SK-N-SH (cell line): ENCODE results near the gene PITHD1. TPM values are rescaled to one million over a fixed set of nuclear protein-coding genes. Genes with fewer than 3 reads are reported as not detected.

Experiments used
- CTCF ChIA-PET: fragments of 300-600, 350-600 bp; formaldehyde crosslinking; extraction: SDS; loops from one replicate; lab custom pipeline; 2021; lab: Yijun Ruan, JAX
- POLR2A ChIA-PET: fragments of 350-600 bp; sonication (Branson Sonifier 250); formaldehyde crosslinking; extraction: SDS; loops from one replicate; lab custom pipeline; 2020; ENCODE audit warnings: antibody characterized with exemption, inconsistent platforms; lab: Yijun Ruan, JAX
- DNase-seq: peaks from one replicate; pipeline ENCODE4 v3.0.0; 2012
- H2AFZ ChIP-seq: fragments of 200-600 bp; sonication (generic); 2 replicates; pipeline ENCODE4 v1.8.1; 2016; ENCODE audit warnings: antibody characterized with exemption, mild to moderate bottlenecking, low read depth
- H3F3A ChIP-seq: fragments of 200-600 bp; sonication (generic); replicated peaks from 2 replicates; pipeline ENCODE3; 2016; ENCODE audit warnings: antibody characterized with exemption, mild to moderate bottlenecking; ENCODE audit not compliant: insufficient read depth
- H3K27ac ChIP-seq, 2 experiments: fragments of 200-500 bp in 1 of 2; fragments of 200-600 bp in 1 of 2; sonication (Bioruptor generic) in 1 of 2; sonication (generic), shearing (Covaris generic) in 1 of 2; 2 replicates each; pipeline versions ENCODE4 v1.5.1 to v1.6.1; 2014 to 2016; ENCODE audit warnings: low read depth in 2 of 2, inconsistent platforms in 1 of 2, low read length in 1 of 2, mild to moderate bottlenecking in 1 of 2, mixed read lengths in 1 of 2
- H3K27me3 ChIP-seq: fragments of 200-600 bp; sonication (generic), shearing (Covaris generic); 2 replicates; pipeline ENCODE4 v1.6.1; 2016; ENCODE audit warnings: mixed run types; ENCODE audit not compliant: insufficient read depth
- H3K36me3 ChIP-seq, 2 experiments: fragments of 200-500 bp in 1 of 2; fragments of 200-600 bp in 1 of 2; sonication (Bioruptor generic) in 1 of 2; sonication (generic) in 1 of 2; replicated peaks in 1 of 2; 2 replicates each; pipeline versions ENCODE3 to v1.5.1; 2014 to 2016; ENCODE audit warnings: low read length in 1 of 2, mild to moderate bottlenecking in 1 of 2; ENCODE audit not compliant: insufficient read depth in 2 of 2, control insufficient read depth in 1 of 2
- H3K4me1 ChIP-seq, 2 experiments: fragments of 200-500 bp in 1 of 2; fragments of 200-600 bp in 1 of 2; sonication (Bioruptor generic) in 1 of 2; sonication (generic), shearing (Covaris generic) in 1 of 2; 2 replicates each; pipeline versions ENCODE4 v1.5.1 to v1.6.1; 2014 to 2016; ENCODE audit warnings: low read depth in 1 of 2, low read length in 1 of 2, mixed run types in 1 of 2; ENCODE audit not compliant: insufficient read depth in 2 of 2, control insufficient read depth in 1 of 2
- H3K4me2 ChIP-seq: fragments of 200-600 bp; sonication (generic), shearing (Covaris generic); 2 replicates; pipeline ENCODE4 v1.6.1; 2017; ENCODE audit warnings: mixed run types
- H3K4me3 ChIP-seq, 2 experiments: fragments of 200-500 bp in 1 of 2; fragments of 200-600 bp in 1 of 2; sonication (Bioruptor generic) in 1 of 2; sonication (generic), shearing (Covaris generic) in 1 of 2; 2 replicates each; pipeline versions ENCODE4 v1.5.1 to v1.8.1; 2014 to 2016; ENCODE audit warnings: low read depth in 2 of 2, inconsistent platforms in 1 of 2, low read length in 1 of 2, mild to moderate bottlenecking in 1 of 2, mixed read lengths in 1 of 2, moderate library complexity in 1 of 2
- H3K79me2 ChIP-seq: fragments of 200-600 bp; sonication (generic); 2 replicates; pipeline ENCODE4 v1.8.1; 2017; ENCODE audit warnings: mild to moderate bottlenecking; ENCODE audit not compliant: insufficient read depth
- H3K9ac ChIP-seq: fragments of 200-600 bp; sonication (generic); 2 replicates; pipeline ENCODE4 v1.6.1; 2017; ENCODE audit warnings: mixed run types
- H3K9me2 ChIP-seq: fragments of 200-600 bp; sonication (generic); 2 replicates; pipeline ENCODE4 v1.6.1; 2017; ENCODE audit warnings: mixed run types
- H3K9me3 ChIP-seq: fragments of 200-600 bp; sonication (generic); 2 replicates; pipeline ENCODE4 v1.6.1; 2017; ENCODE audit warnings: mixed run types, mild to moderate bottlenecking, moderate library complexity
- H4K20me1 ChIP-seq: fragments of 200-600 bp; sonication (generic); 2 replicates; pipeline ENCODE4 v1.6.1; 2017; ENCODE audit warnings: mild to moderate bottlenecking, mixed run types; ENCODE audit not compliant: insufficient read depth
- CTCF ChIP-seq: fragments of 200-600 bp; sonication (generic); IDR thresholded peaks from 2 replicates; pipeline ENCODE4 v1.6.1; 2017; ENCODE audit warnings: antibody characterized with exemption, mild to moderate bottlenecking, moderate library complexity
- ELF1 ChIP-seq: IDR thresholded peaks from 2 replicates; pipeline ENCODE4 v1.4.0; 2012
- FOXJ3 ChIP-seq: sonication (generic); formaldehyde crosslinking; IDR thresholded peaks from 2 replicates; pipeline ENCODE4 v1.5.1; 2020; ENCODE audit warnings: mild to moderate bottlenecking, missing genetic modification reagents
- JUND ChIP-seq: IDR thresholded peaks from 2 replicates; pipeline ENCODE4 v1.4.0; 2012
- RAD21 ChIP-seq: IDR thresholded peaks from 2 replicates; pipeline ENCODE4 v1.6.1; 2012; ENCODE audit warnings: mild to moderate bottlenecking, low read length
- RFX5 ChIP-seq: IDR thresholded peaks from 2 replicates; pipeline ENCODE4 v1.6.1; 2012; ENCODE audit warnings: mild to moderate bottlenecking, improper control_type of control experiment, low read length
- SMC3 ChIP-seq: IDR thresholded peaks from 2 replicates; pipeline ENCODE4 v1.6.1; 2012; ENCODE audit warnings: low read depth, low read length, improper control_type of control experiment
- WGBS: methylation state at CpG from one replicate; pipeline ENCODE4 v1.1.6; 2017; ENCODE audit warnings: low lambda C conversion rate; 5-methylcytosine and 5-hydroxymethylcytosine counted together
- polyA plus RNA-seq, 3 experiments: library from polyadenylated mRNA; depleted of rRNA; stranded (reverse); fragments of >200 nt; gene quantifications; 2 replicates each; pipeline ENCODE4 v1.2.3, GENCODE V29; 2012
- TF ChIP-seq, protein P1 (sequence below): IDR thresholded peaks from 2 replicates; pipeline ENCODE4; 2012

PITHD1 gene
- polyA plus RNA-seq, 1 of the 3 experiments (the other 2 are of a cell fraction): 36.3 TPM

DNA sequence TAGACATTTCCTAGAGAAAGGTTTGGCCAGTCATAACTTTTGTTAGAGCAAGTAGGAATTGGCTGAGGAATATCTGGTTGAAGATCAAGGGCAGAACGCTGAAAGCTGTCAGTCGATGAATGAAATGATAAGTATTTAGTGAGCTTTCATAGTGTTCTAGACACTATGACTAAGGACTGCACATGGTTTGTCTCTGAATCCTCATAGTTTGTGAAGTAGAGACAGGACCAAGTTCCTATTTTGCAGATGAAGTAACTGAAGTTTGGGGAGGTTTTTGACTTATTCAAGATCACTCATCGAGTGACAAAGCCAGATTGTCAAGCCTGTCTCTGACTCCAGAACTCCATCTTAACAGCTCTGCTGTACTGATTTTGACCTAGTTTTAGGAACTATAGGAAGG, 30.2 kb upstream of the PITHD1 start:
- no peaks in the 10 kb centered on the region for H3K27me3 ChIP-seq
- no peaks in the 10 kb centered on the region for H3K9me3 ChIP-seq
- POLR2A ChIA-PET: no interaction called here
- H3F3A ChIP-seq: peaks cover 19% of the 10 kb centered on the region
- H3K9ac ChIP-seq: no peak overlapping the region
- peaks cover 68% of the 10 kb centered on the region for H4K20me1 ChIP-seq
- CTCF ChIA-PET: interaction anchor here (1.1 kb wide), 1 partner anchor 56 kb away, joined by 3 read pairs; the partner anchor contains the start of gene RPL11
- 57% methylated on average over 3 of the region's 3 CpGs for WGBS
- H3K27ac ChIP-seq: peak overlapping the region in 1 of 2 experiments; percentile 16; a peak in 3 of 4 replicates
- TF ChIP-seq RFX5: no peak
- TF ChIP-seq, protein P1, sequence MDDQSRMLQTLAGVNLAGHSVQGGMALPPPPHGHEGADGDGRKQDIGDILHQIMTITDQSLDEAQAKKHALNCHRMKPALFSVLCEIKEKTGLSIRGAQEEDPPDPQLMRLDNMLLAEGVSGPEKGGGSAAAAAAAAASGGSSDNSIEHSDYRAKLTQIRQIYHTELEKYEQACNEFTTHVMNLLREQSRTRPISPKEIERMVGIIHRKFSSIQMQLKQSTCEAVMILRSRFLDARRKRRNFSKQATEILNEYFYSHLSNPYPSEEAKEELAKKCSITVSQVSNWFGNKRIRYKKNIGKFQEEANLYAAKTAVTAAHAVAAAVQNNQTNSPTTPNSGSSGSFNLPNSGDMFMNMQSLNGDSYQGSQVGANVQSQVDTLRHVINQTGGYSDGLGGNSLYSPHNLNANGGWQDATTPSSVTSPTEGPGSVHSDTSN: 0 out of 2 replicates have a peak, but pooled peaks have one; percentile 18
- TF ChIP-seq JUND: no peak
- peaks cover 6 to 8% of the 10 kb centered on the region in 2 experiments; a peak in 2 of 4 replicates for H3K4me1 ChIP-seq
- H3K79me2 ChIP-seq: peaks cover 97% of the 10 kb centered on the region
- H3K9me2 ChIP-seq: no peaks in the 10 kb centered on the region
- H3K4me2 ChIP-seq: no peak overlapping the region
- peaks cover 40 to 52% of the 10 kb centered on the region in 2 experiments for H3K36me3 ChIP-seq
- DNase-seq: no peak
- no peak overlapping the region for H3K4me3 ChIP-seq
- no peak overlapping the region for H2AFZ ChIP-seq

- Histone ChIP-seq H3K4me2 (no peak overlapping the region), H3K79me2 (peaks cover 76% of the 10 kb centered on the region), H2AFZ (no peak overlapping the region), H3K36me3 (peaks cover 73 to 84% of the 10 kb centered on the region in 2 experiments), H3K4me1 (peaks cover 0 to 10% of the 10 kb centered on the region in 2 experiments; a peak in 1 of 4 replicates), H3K9ac (no peak overlapping the region), H4K20me1 (peaks cover 52% of the 10 kb centered on the region), H3K9me2 (no peaks in the 10 kb centered on the region), H3F3A (peaks cover 7% of the 10 kb centered on the region), H3K27ac (no peak overlapping the region), H3K27me3 (no peaks in the 10 kb centered on the region), H3K9me3 (no peaks in the 10 kb centered on the region), H3K4me3 (no peak overlapping the region)
- WGBS: 67% methylated on average over 11 of the region's 11 CpGs
- peak; percentile 67 for DNase-seq
- CTCF ChIA-PET: interaction anchor here (0.6 to 4.0 kb wide), 11 partner anchors 8 to 254 kb away, joined by 3 to 12 read pairs (median 4); partner anchors contain the start of gene ELOA
- TF ChIP-seq SMC3 (peak; percentile 38), CTCF (peak; percentile 74), RAD21 (peak; percentile 65), FOXJ3 (CRISPR knock-in tag) (no peak), ELF1 (no peak)
- POLR2A ChIA-PET: no interaction called here
Observed at GRCh38 chr1:23751050-23751814, 27.0 kb upstream of the PITHD1 start.
